ENCODE results near the gene C4BPB.

Gene C4BPB

GRCh38 chr1:207081088-207081487, 7.6 kb upstream of the C4BPB start:
- no peaks in the 10 kb centered on the region for H3K36me3 ChIP-seq (ENCODE audit: control insufficient read depth, insufficient read depth, low read length)
- H3K27ac ChIP-seq (ENCODE audit: insufficient read depth, low read length, poor library complexity, severe bottlenecking): no peak overlapping the region
- no peak for DNase-seq
- no peaks in the 10 kb centered on the region for H3K4me1 ChIP-seq (ENCODE audit: control insufficient read depth, insufficient read depth, low read length, poor library complexity, severe bottlenecking)
- H3K9me3 ChIP-seq (ENCODE audit: control insufficient read depth, low read length): no peaks in the 10 kb centered on the region
- H3K4me3 ChIP-seq (ENCODE audit: insufficient read depth, low read depth, low read length, poor library complexity, severe bottlenecking): no peak overlapping the region
- peaks cover 3% of the 10 kb centered on the region for H3K27me3 ChIP-seq (replicated peaks; ENCODE audit: control insufficient read depth, insufficient read depth, low read length, poor library complexity, severe bottlenecking)

DNA sequence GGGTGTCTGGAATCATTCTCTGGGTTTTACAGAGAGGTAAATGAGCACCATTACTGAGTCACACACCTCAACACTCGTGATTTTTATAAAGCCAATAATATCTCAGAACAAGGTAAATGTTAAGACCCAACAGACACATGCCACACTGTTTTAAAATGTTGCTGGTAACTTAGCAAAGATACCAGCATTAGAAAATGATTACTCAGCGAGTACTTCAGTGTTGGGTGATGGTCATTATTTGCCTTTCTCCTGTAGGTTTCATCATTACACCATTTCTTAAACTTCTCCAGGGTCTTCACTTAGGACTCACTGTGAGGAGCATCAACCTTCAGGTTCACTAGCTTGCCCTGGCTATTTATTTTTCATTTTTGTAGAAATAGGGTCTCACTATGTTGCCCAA, 6.9 kb upstream of the C4BPB start:
- DNase-seq: no peak
- no peak overlapping the region for H3K4me3 ChIP-seq (ENCODE audit: insufficient read depth, low read depth, low read length, poor library complexity, severe bottlenecking)
- no peaks in the 10 kb centered on the region for H3K4me1 ChIP-seq (ENCODE audit: control insufficient read depth, insufficient read depth, low read length, poor library complexity, severe bottlenecking)
- H3K27ac ChIP-seq (ENCODE audit: insufficient read depth, low read length, poor library complexity, severe bottlenecking): no peak overlapping the region
- peaks cover 3% of the 10 kb centered on the region for H3K27me3 ChIP-seq (replicated peaks; ENCODE audit: control insufficient read depth, insufficient read depth, low read length, poor library complexity, severe bottlenecking)
- no peaks in the 10 kb centered on the region for H3K36me3 ChIP-seq (ENCODE audit: control insufficient read depth, insufficient read depth, low read length)
- H3K9me3 ChIP-seq (ENCODE audit: control insufficient read depth, low read length): no peaks in the 10 kb centered on the region

DNA sequence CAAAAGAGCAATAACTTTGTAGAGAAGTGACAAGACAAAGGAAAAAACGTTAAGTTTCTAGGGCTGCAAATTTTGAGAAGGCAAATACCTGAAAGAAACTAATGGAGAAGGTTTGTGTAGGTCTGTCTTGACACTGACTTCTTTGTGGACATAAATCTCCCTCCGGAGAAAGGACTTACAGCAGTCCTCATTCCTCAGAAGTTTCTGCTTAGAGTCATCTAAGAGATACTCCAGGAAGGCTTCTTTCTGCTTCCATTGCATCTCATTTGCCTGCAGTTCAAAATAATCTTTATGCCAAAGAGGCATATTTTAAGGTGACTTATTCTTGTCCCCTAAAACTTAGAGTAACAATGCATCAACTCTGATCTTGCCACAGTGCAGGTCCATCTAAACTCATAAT, 4.4 kb upstream of the C4BPB start:
- H3K36me3 ChIP-seq (ENCODE audit: control insufficient read depth, insufficient read depth, low read length): no peaks in the 10 kb centered on the region
- no peaks in the 10 kb centered on the region for H3K9me3 ChIP-seq (ENCODE audit: control insufficient read depth, low read length)
- DNase-seq: no peak
- H3K4me1 ChIP-seq (ENCODE audit: control insufficient read depth, insufficient read depth, low read length, poor library complexity, severe bottlenecking): no peaks in the 10 kb centered on the region
- H3K27me3 ChIP-seq (replicated peaks; ENCODE audit: control insufficient read depth, insufficient read depth, low read length, poor library complexity, severe bottlenecking): peaks cover 3% of the 10 kb centered on the region
- H3K4me3 ChIP-seq (ENCODE audit: insufficient read depth, low read depth, low read length, poor library complexity, severe bottlenecking): no peak overlapping the region
- no peak overlapping the region for H3K27ac ChIP-seq (ENCODE audit: insufficient read depth, low read length, poor library complexity, severe bottlenecking)

- Histone ChIP-seq H3K9me3 (ENCODE audit: control insufficient read depth, low read length) (no peaks in the 10 kb centered on the region), H3K27ac (ENCODE audit: insufficient read depth, low read length, poor library complexity, severe bottlenecking) (no peak overlapping the region)
- DNase-seq: peak; percentile 11 to 33 (median 18)
Observed at GRCh38 chr1:207084701-207085180, 3.9 kb upstream of the C4BPB start.

DNA sequence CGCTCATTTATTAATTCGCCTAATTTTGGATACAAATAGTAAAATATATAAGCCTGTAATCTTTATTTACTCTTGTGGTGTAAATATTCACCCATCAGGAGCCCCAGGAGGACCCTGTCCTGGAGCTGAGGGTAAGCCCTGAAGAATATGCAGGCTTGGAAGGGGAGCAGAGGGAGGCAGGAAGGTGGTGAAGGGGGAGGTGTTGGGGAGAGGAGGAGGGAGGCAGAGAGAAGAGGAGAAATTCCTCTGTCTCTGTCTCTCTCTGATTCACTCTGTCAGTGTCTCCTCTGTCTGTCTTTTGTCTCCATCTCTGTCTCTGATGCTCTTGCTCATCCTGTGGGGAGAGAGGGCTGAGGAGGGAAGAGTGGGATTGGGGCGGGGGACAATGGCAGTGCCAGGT, 2.8 kb upstream of the C4BPB start:
- Histone ChIP-seq H3K27ac (ENCODE audit: insufficient read depth, low read length, poor library complexity, severe bottlenecking) (no peak overlapping the region), H3K27me3 (replicated peaks; ENCODE audit: control insufficient read depth, insufficient read depth, low read length, poor library complexity, severe bottlenecking) (peaks cover 3% of the 10 kb centered on the region), H3K4me1 (ENCODE audit: control insufficient read depth, insufficient read depth, low read length, poor library complexity, severe bottlenecking) (no peaks in the 10 kb centered on the region), H3K4me3 (ENCODE audit: insufficient read depth, low read depth, low read length, poor library complexity, severe bottlenecking) (no peak overlapping the region), H3K9me3 (ENCODE audit: control insufficient read depth, low read length) (no peaks in the 10 kb centered on the region), H3K36me3 (ENCODE audit: control insufficient read depth, insufficient read depth, low read length) (no peaks in the 10 kb centered on the region)
- no peak for DNase-seq

More at GRCh38 chr1:207084701-207085180, 3.9 kb upstream of the C4BPB start:
- Histone ChIP-seq H3K36me3 (ENCODE audit: control insufficient read depth, insufficient read depth, low read length) (no peaks in the 10 kb centered on the region), H3K4me3 (ENCODE audit: insufficient read depth, low read depth, low read length, poor library complexity, severe bottlenecking) (no peak overlapping the region), H3K27me3 (replicated peaks; ENCODE audit: control insufficient read depth, insufficient read depth, low read length, poor library complexity, severe bottlenecking) (peaks cover 3% of the 10 kb centered on the region), H3K4me1 (ENCODE audit: control insufficient read depth, insufficient read depth, low read length, poor library complexity, severe bottlenecking) (no peaks in the 10 kb centered on the region)

DNA sequence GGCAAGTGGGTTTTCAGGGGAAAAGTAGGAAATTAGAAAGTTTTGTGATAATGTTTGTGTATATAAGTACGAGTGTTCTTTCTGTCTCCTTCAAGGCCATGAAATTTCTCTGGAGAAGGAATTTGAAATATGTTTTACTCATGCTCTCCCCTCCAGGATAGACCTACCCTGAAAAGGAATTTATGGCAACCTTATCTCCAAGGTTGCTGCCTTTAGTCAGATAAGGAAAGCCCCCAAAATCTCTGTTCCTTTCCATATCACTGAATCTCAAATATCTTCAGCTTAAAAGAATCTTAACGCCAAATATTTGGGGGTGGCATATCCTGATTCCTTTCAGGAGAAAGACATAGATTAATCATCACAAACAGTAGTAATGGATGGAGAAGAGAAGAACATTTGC, 499 bp upstream of the C4BPB start:
- Histone ChIP-seq H3K27ac (ENCODE audit: insufficient read depth, low read length, poor library complexity, severe bottlenecking) (no peak overlapping the region), H3K36me3 (ENCODE audit: control insufficient read depth, insufficient read depth, low read length) (no peaks in the 10 kb centered on the region), H3K9me3 (ENCODE audit: control insufficient read depth, low read length) (no peaks in the 10 kb centered on the region), H3K4me1 (ENCODE audit: control insufficient read depth, insufficient read depth, low read length, poor library complexity, severe bottlenecking) (no peaks in the 10 kb centered on the region), H3K27me3 (replicated peaks; ENCODE audit: control insufficient read depth, insufficient read depth, low read length, poor library complexity, severe bottlenecking) (no peaks in the 10 kb centered on the region), H3K4me3 (ENCODE audit: insufficient read depth, low read depth, low read length, poor library complexity, severe bottlenecking) (no peak overlapping the region)
- DNase-seq: no peak

DNA sequence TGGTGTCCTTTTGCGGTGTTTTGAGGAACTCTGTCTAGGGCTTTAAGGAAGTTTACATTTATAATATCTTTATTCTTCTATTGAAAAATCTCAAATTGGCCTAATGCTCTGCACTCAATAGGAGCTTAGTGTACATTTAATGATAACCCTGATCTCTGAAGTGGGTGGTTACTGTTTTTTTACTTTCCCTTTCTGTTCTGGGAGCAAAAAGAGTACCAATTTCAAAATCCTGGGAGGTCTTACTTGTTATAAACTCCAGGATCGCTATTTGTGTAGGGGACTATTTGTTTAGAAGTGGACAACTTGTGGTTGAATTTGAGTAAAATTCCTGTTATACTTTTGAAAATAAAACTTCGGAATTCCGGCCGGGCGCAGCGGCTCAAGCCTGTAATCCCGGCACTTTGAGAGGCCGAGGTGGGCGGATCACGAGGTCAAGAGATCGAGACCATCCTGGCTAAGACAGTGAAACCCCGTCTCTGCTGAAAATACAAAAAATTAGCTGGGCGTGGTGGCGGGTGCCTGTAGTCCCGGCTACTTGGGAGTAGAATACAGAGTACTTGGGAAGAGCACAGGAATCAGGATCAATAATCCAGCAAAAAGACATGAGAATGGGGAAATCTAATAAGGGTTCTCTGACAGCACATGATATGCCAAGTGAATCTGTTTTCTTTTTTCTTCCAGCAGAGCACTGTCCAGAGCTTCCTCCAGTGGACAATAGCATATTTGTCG, 1.1 kb downstream of the C4BPB start:
- H3K4me3 ChIP-seq (ENCODE audit: insufficient read depth, low read depth, low read length, poor library complexity, severe bottlenecking): no peak overlapping the region
- no peaks in the 10 kb centered on the region for H3K9me3 ChIP-seq (ENCODE audit: control insufficient read depth, low read length)
- no peak overlapping the region for H3K27ac ChIP-seq (ENCODE audit: insufficient read depth, low read length, poor library complexity, severe bottlenecking)
- H3K4me1 ChIP-seq (ENCODE audit: control insufficient read depth, insufficient read depth, low read length, poor library complexity, severe bottlenecking): no peaks in the 10 kb centered on the region
- H3K36me3 ChIP-seq (ENCODE audit: control insufficient read depth, insufficient read depth, low read length): no peaks in the 10 kb centered on the region
- H3K27me3 ChIP-seq (replicated peaks; ENCODE audit: control insufficient read depth, insufficient read depth, low read length, poor library complexity, severe bottlenecking): no peaks in the 10 kb centered on the region
- no peak for DNase-seq

DNA sequence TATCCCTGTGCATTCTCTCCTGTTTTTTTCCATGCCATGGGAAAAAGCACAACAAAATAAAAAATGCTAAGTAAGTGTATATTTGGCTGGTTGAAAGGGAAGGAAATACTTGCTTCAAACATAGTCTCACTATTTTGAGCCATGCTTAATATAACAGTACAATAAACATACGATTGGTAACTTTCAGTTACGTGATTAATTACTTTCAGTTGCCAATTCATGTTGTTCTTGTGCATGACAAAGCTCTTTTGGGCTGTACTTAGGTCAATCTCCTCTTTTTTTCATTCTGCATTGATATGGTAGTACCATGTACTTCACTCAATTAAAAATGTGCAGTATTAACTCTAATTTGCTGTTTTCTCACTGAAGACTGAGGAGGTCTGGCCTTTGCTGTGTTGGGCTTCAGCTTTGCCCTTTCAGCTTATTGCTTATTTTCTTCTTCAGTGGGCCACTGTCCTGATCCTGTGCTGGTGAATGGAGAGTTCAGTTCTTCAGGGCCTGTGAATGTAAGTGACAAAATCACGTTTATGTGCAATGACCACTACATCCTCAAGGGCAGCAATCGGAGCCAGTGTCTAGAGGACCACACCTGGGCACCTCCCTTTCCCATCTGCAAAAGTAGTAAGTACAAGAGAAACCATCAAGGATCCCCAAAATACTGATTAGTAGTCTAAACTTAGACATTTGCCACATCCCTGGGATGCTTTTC, 2.7 kb downstream of the C4BPB start:
- no peaks in the 10 kb centered on the region for H3K9me3 ChIP-seq (ENCODE audit: control insufficient read depth, low read length)
- DNase-seq: no peak
- H3K36me3 ChIP-seq (ENCODE audit: control insufficient read depth, insufficient read depth, low read length): no peaks in the 10 kb centered on the region
- H3K4me1 ChIP-seq (ENCODE audit: control insufficient read depth, insufficient read depth, low read length, poor library complexity, severe bottlenecking): no peaks in the 10 kb centered on the region
- no peak overlapping the region for H3K4me3 ChIP-seq (ENCODE audit: insufficient read depth, low read depth, low read length, poor library complexity, severe bottlenecking)
- no peaks in the 10 kb centered on the region for H3K27me3 ChIP-seq (replicated peaks; ENCODE audit: control insufficient read depth, insufficient read depth, low read length, poor library complexity, severe bottlenecking)
- no peak overlapping the region for H3K27ac ChIP-seq (ENCODE audit: insufficient read depth, low read length, poor library complexity, severe bottlenecking)

- H3K4me1 ChIP-seq (ENCODE audit: control insufficient read depth, insufficient read depth, low read length, poor library complexity, severe bottlenecking): no peaks in the 10 kb centered on the region
- no peak overlapping the region for H3K27ac ChIP-seq (ENCODE audit: insufficient read depth, low read length, poor library complexity, severe bottlenecking)
- no peak for DNase-seq
- no peaks in the 10 kb centered on the region for H3K27me3 ChIP-seq (replicated peaks; ENCODE audit: control insufficient read depth, insufficient read depth, low read length, poor library complexity, severe bottlenecking)
- no peaks in the 10 kb centered on the region for H3K36me3 ChIP-seq (ENCODE audit: control insufficient read depth, insufficient read depth, low read length)
- no peak overlapping the region for H3K4me3 ChIP-seq (ENCODE audit: insufficient read depth, low read depth, low read length, poor library complexity, severe bottlenecking)
- no peaks in the 10 kb centered on the region for H3K9me3 ChIP-seq (ENCODE audit: control insufficient read depth, low read length)
Observed at GRCh38 chr1:207093944-207094343, 5.3 kb downstream of the C4BPB start.

GRCh38 chr1:207097871-207098324, 9.2 kb downstream of the C4BPB start:
- Histone ChIP-seq H3K27me3 (replicated peaks; ENCODE audit: control insufficient read depth, insufficient read depth, low read length, poor library complexity, severe bottlenecking) (no peaks in the 10 kb centered on the region), H3K36me3 (ENCODE audit: control insufficient read depth, insufficient read depth, low read length) (no peaks in the 10 kb centered on the region), H3K9me3 (ENCODE audit: control insufficient read depth, low read length) (no peaks in the 10 kb centered on the region), H3K4me1 (ENCODE audit: control insufficient read depth, insufficient read depth, low read length, poor library complexity, severe bottlenecking) (no peaks in the 10 kb centered on the region), H3K27ac (ENCODE audit: insufficient read depth, low read length, poor library complexity, severe bottlenecking) (no peak overlapping the region), H3K4me3 (ENCODE audit: insufficient read depth, low read depth, low read length, poor library complexity, severe bottlenecking) (no peak overlapping the region)
- DNase-seq: no peak
